Measurements from ENCODE around the gene NECTIN1.

NECTIN1 gene

DNA sequence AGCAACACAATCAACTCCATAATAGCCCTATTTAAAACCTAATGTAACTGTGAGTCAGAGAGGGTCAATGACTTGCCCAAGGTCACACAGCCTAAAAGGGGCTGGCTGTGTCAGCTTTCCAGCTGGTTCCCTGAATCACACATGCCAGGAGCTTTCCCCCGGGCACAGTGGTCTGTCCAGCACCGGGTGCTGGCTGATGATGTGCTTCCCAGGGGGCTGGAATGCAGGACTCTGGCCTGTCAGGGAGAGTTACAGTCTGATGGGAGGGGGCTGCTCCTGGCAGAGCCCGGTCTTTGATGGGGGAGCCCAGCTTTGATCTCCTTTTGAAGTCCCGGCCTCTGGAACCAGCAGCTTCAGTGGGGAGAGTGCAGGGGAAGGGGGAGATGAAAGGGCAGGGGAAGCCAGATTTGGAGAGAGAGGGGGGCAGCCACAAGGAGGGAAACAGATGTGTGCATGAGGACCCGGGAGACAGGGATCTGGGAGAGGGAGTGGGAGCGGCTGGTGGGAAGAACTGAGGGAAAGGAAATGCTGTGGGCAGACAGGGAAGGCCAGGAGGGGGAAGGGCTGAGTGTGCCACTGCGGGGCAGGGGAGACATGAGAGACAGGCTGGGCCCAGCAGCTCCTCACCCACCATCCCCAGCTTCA is 102.7 kb downstream of the NECTIN1 start:
- H2BK5ac ChIP-seq (ENCODE audit: low read depth, low read length, poor library complexity) = no peak overlapping the region
- no peak for DNase-seq
- WGBS (ENCODE audit: extremely low coverage, insufficient coverage, insufficient read length) = no CpG with 5 or more reads among the region's 7 CpGs
- no peak overlapping the region for H3K4me2 ChIP-seq (ENCODE audit: low read length)
- no peak overlapping the region for H3K4ac ChIP-seq (ENCODE audit: low read depth, low read length)
- H3K79me1 ChIP-seq (ENCODE audit: low read length) = no peaks in the 10 kb centered on the region
- H4K91ac ChIP-seq (ENCODE audit: low read depth, low read length) = no peak overlapping the region
- H2BK12ac ChIP-seq (ENCODE audit: low read length) = no peak overlapping the region
- H2AK5ac ChIP-seq (ENCODE audit: low read length) = no peak overlapping the region
- H2AFZ ChIP-seq (ENCODE audit: insufficient read depth, low read length, poor library complexity) = no peak overlapping the region
- H3K23ac ChIP-seq (ENCODE audit: low read length) = no peak overlapping the region
- H3K79me2 ChIP-seq (ENCODE audit: control insufficient read depth, insufficient read depth, low read length, poor library complexity) = no peaks in the 10 kb centered on the region
- H3K27ac ChIP-seq (ENCODE audit: low read depth, low read length) = no peak overlapping the region
- H3K4me1 ChIP-seq (ENCODE audit: control insufficient read depth in 1 of 2, insufficient read depth in 2 of 2, low read length in 2 of 2) = no peaks in the 10 kb centered on the region
- H3K27me3 ChIP-seq (ENCODE audit: insufficient read depth, low read length) = no peaks in the 10 kb centered on the region
- no peak overlapping the region for H3K9ac ChIP-seq (ENCODE audit: low read length)
- H4K8ac ChIP-seq (ENCODE audit: low read depth, low read length) = no peak overlapping the region
- H3K9me3 ChIP-seq (ENCODE audit: insufficient read depth, low read depth, low read length) = no peaks in the 10 kb centered on the region
- H3K4me3 ChIP-seq (ENCODE audit: low read depth, low read length) = no peak overlapping the region
- H4K12ac ChIP-seq (ENCODE audit: low read depth, low read length) = no peak overlapping the region
- no peak overlapping the region for H3K18ac ChIP-seq (ENCODE audit: low read length)
- no peak overlapping the region for H3K14ac ChIP-seq (ENCODE audit: low read length)
- H2BK120ac ChIP-seq (ENCODE audit: insufficient read depth, low read length, poor library complexity) = no peak overlapping the region
- H3K36me3 ChIP-seq (ENCODE audit: control insufficient read depth in 1 of 2, insufficient read depth in 2 of 2, low read length in 2 of 2) = no peaks in the 10 kb centered on the region

DNA sequence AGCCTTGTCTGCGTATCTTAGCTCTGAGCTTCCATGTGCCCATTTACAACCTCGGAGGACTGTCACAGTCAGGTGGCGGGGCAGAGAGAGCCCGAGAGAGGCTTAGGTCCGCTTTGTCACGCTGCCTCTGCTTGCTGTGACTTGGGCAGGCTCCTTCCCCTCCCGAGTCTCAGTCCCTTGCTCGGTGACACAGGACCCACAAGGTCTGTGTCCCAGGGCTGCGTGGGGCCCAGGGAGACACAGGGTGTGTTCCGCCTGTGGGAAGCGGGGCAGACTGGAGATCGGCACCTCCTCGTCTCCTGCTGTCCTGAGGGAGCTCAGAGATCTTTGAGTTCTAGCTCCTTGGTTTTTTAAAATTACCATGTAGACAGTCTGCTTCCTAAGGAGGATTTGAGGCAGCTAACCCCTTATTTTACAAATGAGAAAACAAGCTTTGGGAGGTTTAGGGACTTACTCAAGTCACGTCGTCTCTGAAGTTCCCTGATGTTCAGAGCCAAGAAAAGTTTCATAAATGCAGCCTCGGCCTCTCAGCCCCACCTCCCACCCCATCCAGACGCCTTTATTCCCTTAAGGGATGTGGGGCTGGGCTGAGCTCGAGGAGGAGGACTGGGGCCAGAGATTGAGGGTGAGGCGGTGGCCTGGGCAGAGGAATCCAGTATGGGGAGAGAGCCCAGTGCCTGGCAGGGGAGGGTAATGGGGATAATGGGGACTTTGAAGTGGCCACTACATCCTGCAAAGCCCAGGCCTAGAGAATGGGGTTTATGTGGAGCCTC is 103.6 kb downstream of the NECTIN1 start:
- WGBS (ENCODE audit: extremely low coverage, insufficient coverage, insufficient read length) = no CpG with 5 or more reads among the region's 19 CpGs
- H3K27me3 ChIP-seq (ENCODE audit: insufficient read depth, low read length) = no peaks in the 10 kb centered on the region
- H4K8ac ChIP-seq (ENCODE audit: low read depth, low read length) = no peak overlapping the region
- H2AFZ ChIP-seq (ENCODE audit: insufficient read depth, low read length, poor library complexity) = no peak overlapping the region
- H3K9me3 ChIP-seq (ENCODE audit: insufficient read depth, low read depth, low read length) = no peaks in the 10 kb centered on the region
- H3K23ac ChIP-seq (ENCODE audit: low read length) = no peak overlapping the region
- no peak for DNase-seq
- H3K79me2 ChIP-seq (ENCODE audit: control insufficient read depth, insufficient read depth, low read length, poor library complexity) = no peaks in the 10 kb centered on the region
- no peaks in the 10 kb centered on the region for H3K79me1 ChIP-seq (ENCODE audit: low read length)
- no peak overlapping the region for H3K9ac ChIP-seq (ENCODE audit: low read length)
- H3K27ac ChIP-seq (ENCODE audit: low read depth, low read length) = no peak overlapping the region
- H2BK12ac ChIP-seq (ENCODE audit: low read length) = no peak overlapping the region
- H3K36me3 ChIP-seq (ENCODE audit: control insufficient read depth in 1 of 2, insufficient read depth in 2 of 2, low read length in 2 of 2) = no peaks in the 10 kb centered on the region
- H2AK5ac ChIP-seq (ENCODE audit: low read length) = no peak overlapping the region
- H2BK120ac ChIP-seq (ENCODE audit: insufficient read depth, low read length, poor library complexity) = no peak overlapping the region
- no peak overlapping the region for H4K12ac ChIP-seq (ENCODE audit: low read depth, low read length)
- H3K4ac ChIP-seq (ENCODE audit: low read depth, low read length) = no peak overlapping the region
- no peak overlapping the region for H2BK5ac ChIP-seq (ENCODE audit: low read depth, low read length, poor library complexity)
- no peak overlapping the region for H4K91ac ChIP-seq (ENCODE audit: low read depth, low read length)
- H3K4me3 ChIP-seq (ENCODE audit: low read depth, low read length) = no peak overlapping the region
- no peak overlapping the region for H3K14ac ChIP-seq (ENCODE audit: low read length)
- no peaks in the 10 kb centered on the region for H3K4me1 ChIP-seq (ENCODE audit: control insufficient read depth in 1 of 2, insufficient read depth in 2 of 2, low read length in 2 of 2)
- no peak overlapping the region for H3K4me2 ChIP-seq (ENCODE audit: low read length)
- H3K18ac ChIP-seq (ENCODE audit: low read length) = no peak overlapping the region

DNA sequence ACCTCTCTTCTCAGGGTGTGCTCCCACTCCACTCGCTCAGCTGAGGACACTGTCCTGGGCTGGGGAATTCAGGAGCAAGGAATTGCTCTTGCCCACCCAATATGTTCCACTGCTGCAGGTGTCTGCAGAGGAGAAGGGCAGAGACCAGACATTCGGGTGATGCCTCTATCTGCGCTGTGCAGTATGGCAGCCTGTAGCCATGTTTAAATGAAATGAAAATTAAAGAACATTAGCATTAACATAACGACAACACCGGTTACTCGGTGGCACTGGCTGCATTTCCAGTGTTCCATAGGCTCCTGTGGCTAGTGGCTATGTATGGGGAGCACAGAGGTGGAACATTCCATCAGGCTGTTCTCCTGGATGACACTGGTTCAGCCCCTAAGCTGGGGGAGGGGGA is 104.4 kb downstream of the NECTIN1 start:
- no peak overlapping the region for H3K27ac ChIP-seq (ENCODE audit: low read depth, low read length)
- no peak overlapping the region for H2AK5ac ChIP-seq (ENCODE audit: low read length)
- H3K14ac ChIP-seq (ENCODE audit: low read length) = no peak overlapping the region
- H4K8ac ChIP-seq (ENCODE audit: low read depth, low read length) = no peak overlapping the region
- H3K4ac ChIP-seq (ENCODE audit: low read depth, low read length) = no peak overlapping the region
- H3K4me2 ChIP-seq (ENCODE audit: low read length) = no peak overlapping the region
- no peaks in the 10 kb centered on the region for H3K9me3 ChIP-seq (ENCODE audit: insufficient read depth, low read depth, low read length)
- H2BK5ac ChIP-seq (ENCODE audit: low read depth, low read length, poor library complexity) = no peak overlapping the region
- no peaks in the 10 kb centered on the region for H3K79me1 ChIP-seq (ENCODE audit: low read length)
- no peak overlapping the region for H4K12ac ChIP-seq (ENCODE audit: low read depth, low read length)
- H2BK12ac ChIP-seq (ENCODE audit: low read length) = no peak overlapping the region
- H3K27me3 ChIP-seq (ENCODE audit: insufficient read depth, low read length) = no peaks in the 10 kb centered on the region
- no peaks in the 10 kb centered on the region for H3K79me2 ChIP-seq (ENCODE audit: control insufficient read depth, insufficient read depth, low read length, poor library complexity)
- H3K23ac ChIP-seq (ENCODE audit: low read length) = no peak overlapping the region
- no peak overlapping the region for H3K4me3 ChIP-seq (ENCODE audit: low read depth, low read length)
- H3K9ac ChIP-seq (ENCODE audit: low read length) = no peak overlapping the region
- no peak overlapping the region for H4K91ac ChIP-seq (ENCODE audit: low read depth, low read length)
- H3K4me1 ChIP-seq (ENCODE audit: control insufficient read depth in 1 of 2, insufficient read depth in 2 of 2, low read length in 2 of 2) = no peaks in the 10 kb centered on the region
- H2AFZ ChIP-seq (ENCODE audit: insufficient read depth, low read length, poor library complexity) = no peak overlapping the region
- no peak overlapping the region for H3K18ac ChIP-seq (ENCODE audit: low read length)
- DNase-seq = no peak
- WGBS (ENCODE audit: extremely low coverage, insufficient coverage, insufficient read length) = no CpG with 5 or more reads among the region's 6 CpGs
- no peaks in the 10 kb centered on the region for H3K36me3 ChIP-seq (ENCODE audit: control insufficient read depth in 1 of 2, insufficient read depth in 2 of 2, low read length in 2 of 2)
- no peak overlapping the region for H2BK120ac ChIP-seq (ENCODE audit: insufficient read depth, low read length, poor library complexity)

DNA sequence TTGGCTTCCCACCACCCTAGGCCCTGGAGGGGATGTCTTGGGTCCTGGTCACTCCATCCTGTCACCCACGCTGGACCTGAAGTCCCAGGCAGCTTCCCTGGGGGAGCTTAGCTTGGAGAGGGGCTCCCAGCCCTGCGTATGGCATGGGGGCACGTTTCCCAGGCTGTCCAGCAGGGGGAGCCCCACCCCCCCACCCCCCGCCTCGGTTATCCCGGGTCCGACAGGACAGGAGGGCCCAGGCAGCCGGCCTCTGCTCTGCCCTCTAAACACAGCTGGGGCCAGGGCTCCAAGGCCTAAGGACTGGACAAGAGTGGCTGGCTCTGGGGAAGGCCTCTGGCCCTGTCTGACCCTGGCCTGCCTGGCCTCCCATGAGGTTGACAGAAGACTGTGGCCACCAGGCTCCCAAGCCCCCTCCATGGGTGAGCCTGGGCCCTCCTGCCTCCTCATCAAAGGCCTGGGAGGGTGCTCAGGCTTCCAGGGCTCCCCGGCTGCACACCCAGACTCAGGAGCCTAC is 104.8 kb downstream of the NECTIN1 start:
- H3K9ac ChIP-seq (ENCODE audit: low read length) = no peak overlapping the region
- no peak overlapping the region for H4K12ac ChIP-seq (ENCODE audit: low read depth, low read length)
- H3K23ac ChIP-seq (ENCODE audit: low read length) = no peak overlapping the region
- H3K4me1 ChIP-seq (ENCODE audit: control insufficient read depth in 1 of 2, insufficient read depth in 2 of 2, low read length in 2 of 2) = no peaks in the 10 kb centered on the region
- no peak overlapping the region for H2AFZ ChIP-seq (ENCODE audit: insufficient read depth, low read length, poor library complexity)
- DNase-seq = no peak
- H3K4ac ChIP-seq (ENCODE audit: low read depth, low read length) = no peak overlapping the region
- H2BK120ac ChIP-seq (ENCODE audit: insufficient read depth, low read length, poor library complexity) = no peak overlapping the region
- H3K4me3 ChIP-seq (ENCODE audit: low read depth, low read length) = no peak overlapping the region
- H3K36me3 ChIP-seq (ENCODE audit: control insufficient read depth in 1 of 2, insufficient read depth in 2 of 2, low read length in 2 of 2) = no peaks in the 10 kb centered on the region
- H4K91ac ChIP-seq (ENCODE audit: low read depth, low read length) = no peak overlapping the region
- no peak overlapping the region for H3K27ac ChIP-seq (ENCODE audit: low read depth, low read length)
- H2BK5ac ChIP-seq (ENCODE audit: low read depth, low read length, poor library complexity) = no peak overlapping the region
- H3K4me2 ChIP-seq (ENCODE audit: low read length) = no peak overlapping the region
- H3K79me1 ChIP-seq (ENCODE audit: low read length) = no peaks in the 10 kb centered on the region
- no peaks in the 10 kb centered on the region for H3K9me3 ChIP-seq (ENCODE audit: insufficient read depth, low read depth, low read length)
- H3K18ac ChIP-seq (ENCODE audit: low read length) = no peak overlapping the region
- no peak overlapping the region for H4K8ac ChIP-seq (ENCODE audit: low read depth, low read length)
- no peak overlapping the region for H3K14ac ChIP-seq (ENCODE audit: low read length)
- no peak overlapping the region for H2BK12ac ChIP-seq (ENCODE audit: low read length)
- no peaks in the 10 kb centered on the region for H3K79me2 ChIP-seq (ENCODE audit: control insufficient read depth, insufficient read depth, low read length, poor library complexity)
- H2AK5ac ChIP-seq (ENCODE audit: low read length) = no peak overlapping the region
- no CpG with 5 or more reads among the region's 9 CpGs for WGBS (ENCODE audit: extremely low coverage, insufficient coverage, insufficient read length)
- no peaks in the 10 kb centered on the region for H3K27me3 ChIP-seq (ENCODE audit: insufficient read depth, low read length)

Data from trophoblast cell (in vitro differentiated cells and primary cell).